H9 (cell line): ENCODE measurements around the gene DENND11. TPM values are rescaled to one million over a fixed set of nuclear protein-coding genes. Genes with fewer than 3 reads are reported as not detected.

Experiments
- DNase-seq: peaks from one replicate; pipeline ENCODE4 v3.0.0-alpha.2; 2017
- H2AFZ ChIP-seq: one replicate; pipeline ENCODE4 v1.6.1; 2013; ENCODE audit warnings: mild to moderate bottlenecking, low read length, control low read depth, moderate library complexity
- H2AK5ac ChIP-seq: 2 replicates; pipeline ENCODE4 v1.6.1; 2013; ENCODE audit warnings: low read length, control low read depth, mixed read lengths; ENCODE audit not compliant: insufficient read length
- H2BK120ac ChIP-seq: one replicate; pipeline ENCODE4 v1.6.1; 2013; ENCODE audit warnings: low read depth, mild to moderate bottlenecking, low read length, control low read depth, inconsistent platforms; ENCODE audit not compliant: poor library complexity, severe bottlenecking
- H2BK12ac ChIP-seq: 2 replicates; pipeline ENCODE4 v1.6.1; 2013; ENCODE audit warnings: low read length, control low read depth, mixed read lengths, low read depth; ENCODE audit not compliant: insufficient read length
- H2BK15ac ChIP-seq: 2 replicates; pipeline ENCODE4 v1.6.1; 2013; ENCODE audit warnings: low read depth, low read length, control low read depth
- H2BK20ac ChIP-seq: one replicate; pipeline ENCODE4 v1.6.1; 2013; ENCODE audit warnings: low read depth, mild to moderate bottlenecking, low read length, control low read depth, inconsistent platforms; ENCODE audit not compliant: poor library complexity, severe bottlenecking
- H2BK5ac ChIP-seq: 2 replicates; pipeline ENCODE4 v1.6.1; 2013; ENCODE audit warnings: low read length, control low read depth, mixed read lengths; ENCODE audit not compliant: insufficient read length
- H3K14ac ChIP-seq: 2 replicates; pipeline ENCODE4 v1.6.1; 2013; ENCODE audit warnings: low read length, control low read depth; ENCODE audit not compliant: insufficient read depth
- H3K18ac ChIP-seq: 2 replicates; pipeline ENCODE4 v1.6.1; 2013; ENCODE audit warnings: low read depth, mild to moderate bottlenecking, mixed read lengths, low read length, control low read depth; ENCODE audit not compliant: insufficient read length
- H3K23ac ChIP-seq: 2 replicates; pipeline ENCODE4 v1.6.1; 2013; ENCODE audit warnings: low read length, control low read depth, mixed read lengths, low read depth; ENCODE audit not compliant: insufficient read length
- H3K23me2 ChIP-seq: 2 replicates; pipeline ENCODE4 v1.6.1; 2013; ENCODE audit warnings: low read depth, mild to moderate bottlenecking, mixed read lengths, low read length, control low read depth; ENCODE audit not compliant: insufficient read length, poor library complexity, severe bottlenecking
- H3K27ac ChIP-seq: 2 replicates; pipeline ENCODE4 v1.5.1; 2013; ENCODE audit warnings: low read length, control low read depth, mixed read lengths, low read depth; ENCODE audit not compliant: insufficient read length
- H3K27me3 ChIP-seq: 2 replicates; pipeline ENCODE4 v1.6.1; 2013; ENCODE audit warnings: low read length, control low read depth, inconsistent platforms; ENCODE audit not compliant: insufficient read depth
- H3K4ac ChIP-seq: 2 replicates; pipeline ENCODE4 v1.6.1; 2013; ENCODE audit warnings: low read depth, mild to moderate bottlenecking, control low read depth, inconsistent platforms, low read length, moderate library complexity
- H3K4me1 ChIP-seq: 2 replicates; pipeline ENCODE4 v1.6.1; 2013; ENCODE audit warnings: low read length, control low read depth, inconsistent platforms; ENCODE audit not compliant: insufficient read depth
- H3K4me2 ChIP-seq: 2 replicates; pipeline ENCODE4 v1.6.1; 2013; ENCODE audit warnings: low read length, control low read depth, mixed read lengths; ENCODE audit not compliant: insufficient read length, insufficient read depth
- H3K56ac ChIP-seq: 2 replicates; pipeline ENCODE4 v1.6.1; 2013; ENCODE audit warnings: low read depth, mild to moderate bottlenecking, mixed read lengths, low read length, control low read depth; ENCODE audit not compliant: insufficient read length
- H3K79me1 ChIP-seq: 2 replicates; pipeline ENCODE4 v1.6.1; 2013; ENCODE audit warnings: low read depth, mild to moderate bottlenecking, moderate library complexity, low read length, control low read depth, inconsistent platforms; ENCODE audit not compliant: insufficient read depth, poor library complexity, severe bottlenecking
- H3K79me2 ChIP-seq: 2 replicates; pipeline ENCODE4 v1.6.1; 2013; ENCODE audit warnings: low read length, control low read depth, inconsistent platforms; ENCODE audit not compliant: insufficient read depth
- H3K9ac ChIP-seq: 2 replicates; pipeline ENCODE4 v1.6.1; 2013; ENCODE audit warnings: low read length, control low read depth, mixed read lengths; ENCODE audit not compliant: insufficient read length; ENCODE audit errors: extremely low read depth
- H3K9me3 ChIP-seq: one replicate; pipeline ENCODE4 v1.6.1; 2013; ENCODE audit warnings: low read depth, low read length, inconsistent platforms; ENCODE audit not compliant: control insufficient read depth
- H3T11ph ChIP-seq: one replicate; pipeline ENCODE4 v1.6.1; 2013; ENCODE audit warnings: mild to moderate bottlenecking, low read length, control low read depth, inconsistent platforms
- H4K20me1 ChIP-seq: one replicate; pipeline ENCODE4 v1.6.1; 2013; ENCODE audit not compliant: control insufficient read depth, insufficient read length, insufficient read depth
- H4K5ac ChIP-seq: 2 replicates; pipeline ENCODE4 v1.6.1; 2013; ENCODE audit warnings: low read depth, mild to moderate bottlenecking, mixed read lengths, low read length, control low read depth; ENCODE audit not compliant: insufficient read length
- H4K8ac ChIP-seq: replicated peaks from 2 replicates; pipeline ENCODE4 v1.6.1; 2013; ENCODE audit warnings: low read length, control low read depth, mixed read lengths, low read depth; ENCODE audit not compliant: insufficient read length
- H4K91ac ChIP-seq: 2 replicates; pipeline ENCODE4 v1.6.1; 2013; ENCODE audit warnings: low read depth, mild to moderate bottlenecking, moderate library complexity, mixed read lengths, low read length, control low read depth; ENCODE audit not compliant: insufficient read length
- H3K27ac Mint-ChIP-seq, 3 experiments: 2 replicates in 2 of 3; 3 replicates in 1 of 3; pipeline ENCODE4 v1.8.0; 2020 to 2021; ENCODE audit warnings: mixed read lengths in 3 of 3, mild to moderate bottlenecking in 1 of 3, moderate library complexity in 1 of 3
- H3K27me3 Mint-ChIP-seq: 2 replicates; pipeline ENCODE4 v1.8.0; 2021; ENCODE audit warnings: low read depth, mild to moderate bottlenecking, moderate library complexity, mixed read lengths
- H3K36me3 Mint-ChIP-seq, 3 experiments: 2 replicates in 2 of 3; 3 replicates in 1 of 3; pipeline ENCODE4 v1.8.0; 2020 to 2021; ENCODE audit warnings: low read depth in 3 of 3, mixed read lengths in 3 of 3; ENCODE audit not compliant: insufficient read depth in 1 of 3
- H3K4me1 Mint-ChIP-seq, 2 experiments: 2 replicates each; pipeline ENCODE4 v1.8.0; 2020; ENCODE audit warnings: mixed read lengths in 2 of 2
- H3K4me3 Mint-ChIP-seq, 2 experiments: 2 replicates in 1 of 2; 3 replicates in 1 of 2; pipeline ENCODE4 v1.8.0; 2020 to 2021; ENCODE audit warnings: mild to moderate bottlenecking in 2 of 2, mixed read lengths in 2 of 2, moderate library complexity in 1 of 2
- H3K9me3 Mint-ChIP-seq, 2 experiments: 2 replicates in 1 of 2; 3 replicates in 1 of 2; pipeline ENCODE4 v1.8.0; 2020; ENCODE audit warnings: mild to moderate bottlenecking in 2 of 2, mixed read lengths in 2 of 2, moderate library complexity in 1 of 2
- CTCF ChIP-seq: fragments of 200-600 bp; sonication (generic); conservative IDR thresholded peaks from 3 replicates; pipeline ENCODE4 v1.8.0; 2021; ENCODE audit warnings: antibody characterized with exemption, mild to moderate bottlenecking
- WGBS: extraction: QIAGEN DNeasy Blood & Tissue Kit; methylation state at CpG from one replicate; pipeline ENCODE4 v1.1.7; 2013; ENCODE audit warnings: missing lambda C conversion rate, low lambda C conversion rate, mixed read lengths; ENCODE audit not compliant: insufficient read length; ENCODE audit errors: extremely low coverage; 5-methylcytosine and 5-hydroxymethylcytosine counted together
- total RNA-seq: library from RNA; stranded (reverse); gene quantifications from 2 replicates; pipeline ENCODE4 v1.2.1, GENCODE V29; 2021

DENND11 gene
- total RNA-seq, 1 experiment from 2014 or later, result 21.9 TPM

GRCh38 chr7:141686670-141687069, 15.3 kb downstream of the DENND11 start:
- H3K4ac ChIP-seq, result no peak overlapping the region
- H2AK5ac ChIP-seq, result no peak overlapping the region
- DNase-seq, result no peak
- H2BK15ac ChIP-seq, result no peak overlapping the region
- Mint-ChIP-seq H3K36me3 (peaks cover 4 to 20% (median 15%) of the 10 kb centered on the region in 3 experiments; a peak in 6 of 7 replicates), H3K27me3 (no peaks in the 10 kb centered on the region), H3K4me3 (no peak overlapping the region), H3K4me1 (peaks cover 11 to 23% of the 10 kb centered on the region in 2 experiments), H3K27ac (0 out of 7 replicates have a peak overlapping the region, but pooled peaks of 1 of the 3 experiments have one; percentile 9), H3K9me3 (no peaks in the 10 kb centered on the region)
- H2AFZ ChIP-seq, result no peak overlapping the region
- no peak overlapping the region for H2BK5ac ChIP-seq
- WGBS, result no CpG with 5 or more reads among the region's 6 CpGs
- no peaks in the 10 kb centered on the region for H3K27me3 ChIP-seq
- H4K5ac ChIP-seq, result no peak overlapping the region
- H4K91ac ChIP-seq, result no peak overlapping the region
- H3K23me2 ChIP-seq, result no peaks in the 10 kb centered on the region
- H3K79me1 ChIP-seq, result no peaks in the 10 kb centered on the region
- H4K20me1 ChIP-seq, result no peaks in the 10 kb centered on the region
- H3K4me1 ChIP-seq, result peaks cover 6% of the 10 kb centered on the region; the same call in 1 of the 2 replicates
- TF ChIP-seq CTCF, result no peak
- H3K56ac ChIP-seq, result no peak overlapping the region
- no peak overlapping the region for H3K27ac ChIP-seq
- no peak overlapping the region for H3K14ac ChIP-seq
- H3K79me2 ChIP-seq, result peaks cover 2% of the 10 kb centered on the region; the same call in 1 of the 2 replicates
- H2BK12ac ChIP-seq, result no peak overlapping the region
- no peak overlapping the region for H3K23ac ChIP-seq
- H3T11ph ChIP-seq, result no peak overlapping the region
- no peak overlapping the region for H2BK20ac ChIP-seq
- no peak overlapping the region for H4K8ac ChIP-seq
- no peak overlapping the region for H3K9ac ChIP-seq
- H3K4me2 ChIP-seq, result no peak overlapping the region
- H2BK120ac ChIP-seq, result no peak overlapping the region
- no peaks in the 10 kb centered on the region for H3K9me3 ChIP-seq
- no peak overlapping the region for H3K18ac ChIP-seq
